Prostate gland (tissue), 2 donors: Measurements from ENCODE around the gene CLSTN1.

Experiments used
- CTCF ChIP-seq, 4 experiments: fragments of 200-600 bp in 2 of 4; fragments of 450-650 bp in 2 of 4; sonication (generic) in 2 of 4; IDR thresholded peaks; 1 replicate in 3 of 4; 2 replicates in 1 of 4; pipeline ENCODE4 v1.5.1; 2016 to 2019; ENCODE audit warnings: antibody characterized with exemption in 4 of 4, mild to moderate bottlenecking in 2 of 4, moderate library complexity in 2 of 4
- POLR2A ChIP-seq: fragments of 450-650 bp; IDR thresholded peaks from one replicate; pipeline ENCODE4 v1.6.1; 2016; ENCODE audit warnings: antibody characterized with exemption, mild to moderate bottlenecking
- POLR2AphosphoS5 ChIP-seq: sonication (generic); formaldehyde crosslinking; IDR thresholded peaks from one replicate; pipeline ENCODE4 v1.6.1; 2017; ENCODE audit warnings: antibody characterized with exemption

- no peak for TF ChIP-seq CTCF (IDR thresholded peaks at IDR 0.05)
- TF ChIP-seq POLR2A: no peak
- no peak for TF ChIP-seq POLR2AphosphoS5
Observed at GRCh38 chr1:9723926-9724325, 99.8 kb downstream of the CLSTN1 start.
